ENCODE results near the gene P2RX1.

Gene P2RX1

DNA sequence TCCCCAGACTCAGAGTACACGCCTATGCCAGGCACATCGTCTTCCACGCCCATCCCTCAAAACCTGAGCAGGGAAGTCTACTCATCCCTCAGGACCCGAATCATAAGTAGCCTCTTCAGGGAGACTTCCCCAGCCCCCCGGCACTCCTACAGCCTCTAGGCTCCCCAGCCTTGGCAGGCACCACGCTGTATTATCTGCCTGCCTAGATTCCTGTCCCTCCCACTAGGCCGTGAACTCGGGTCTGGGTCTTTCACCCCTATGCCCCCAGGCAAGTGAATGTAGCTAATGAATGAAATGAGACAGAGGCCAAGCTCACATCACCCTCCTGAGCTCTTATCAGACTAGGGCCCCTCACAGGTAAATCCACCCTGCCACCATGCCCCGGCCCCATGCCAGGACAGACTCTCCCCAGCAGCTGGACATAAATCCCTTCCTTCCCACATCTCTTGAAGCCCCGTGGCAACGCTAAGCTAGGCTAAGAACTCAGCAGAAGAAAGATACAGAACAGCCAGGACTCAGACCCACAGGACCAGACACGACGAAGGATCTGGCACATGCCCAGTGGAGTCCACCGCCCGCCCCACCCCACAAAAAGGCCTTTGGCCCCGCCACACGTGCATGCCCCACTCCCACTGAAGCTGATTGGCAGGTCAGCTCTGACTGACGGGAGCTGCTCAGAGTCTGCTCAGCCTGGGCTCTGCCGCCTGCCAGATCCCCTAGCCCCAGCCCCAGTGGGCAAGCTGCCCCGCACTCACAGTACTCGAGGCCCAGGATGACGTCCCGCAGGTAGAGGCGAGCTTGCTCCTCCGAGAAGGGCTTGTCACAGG, 36.5 kb downstream of the P2RX1 start:
- H3K4me3 ChIP-seq (ENCODE audit: low read length): no peak overlapping the region
- TF ChIP-seq, protein P1, sequence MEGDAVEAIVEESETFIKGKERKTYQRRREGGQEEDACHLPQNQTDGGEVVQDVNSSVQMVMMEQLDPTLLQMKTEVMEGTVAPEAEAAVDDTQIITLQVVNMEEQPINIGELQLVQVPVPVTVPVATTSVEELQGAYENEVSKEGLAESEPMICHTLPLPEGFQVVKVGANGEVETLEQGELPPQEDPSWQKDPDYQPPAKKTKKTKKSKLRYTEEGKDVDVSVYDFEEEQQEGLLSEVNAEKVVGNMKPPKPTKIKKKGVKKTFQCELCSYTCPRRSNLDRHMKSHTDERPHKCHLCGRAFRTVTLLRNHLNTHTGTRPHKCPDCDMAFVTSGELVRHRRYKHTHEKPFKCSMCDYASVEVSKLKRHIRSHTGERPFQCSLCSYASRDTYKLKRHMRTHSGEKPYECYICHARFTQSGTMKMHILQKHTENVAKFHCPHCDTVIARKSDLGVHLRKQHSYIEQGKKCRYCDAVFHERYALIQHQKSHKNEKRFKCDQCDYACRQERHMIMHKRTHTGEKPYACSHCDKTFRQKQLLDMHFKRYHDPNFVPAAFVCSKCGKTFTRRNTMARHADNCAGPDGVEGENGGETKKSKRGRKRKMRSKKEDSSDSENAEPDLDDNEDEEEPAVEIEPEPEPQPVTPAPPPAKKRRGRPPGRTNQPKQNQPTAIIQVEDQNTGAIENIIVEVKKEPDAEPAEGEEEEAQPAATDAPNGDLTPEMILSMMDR (conservative IDR thresholded peaks at IDR 0.05; ENCODE audit: low read length): no peak
- DNase-seq (ENCODE audit: low read depth): no peak

DNA sequence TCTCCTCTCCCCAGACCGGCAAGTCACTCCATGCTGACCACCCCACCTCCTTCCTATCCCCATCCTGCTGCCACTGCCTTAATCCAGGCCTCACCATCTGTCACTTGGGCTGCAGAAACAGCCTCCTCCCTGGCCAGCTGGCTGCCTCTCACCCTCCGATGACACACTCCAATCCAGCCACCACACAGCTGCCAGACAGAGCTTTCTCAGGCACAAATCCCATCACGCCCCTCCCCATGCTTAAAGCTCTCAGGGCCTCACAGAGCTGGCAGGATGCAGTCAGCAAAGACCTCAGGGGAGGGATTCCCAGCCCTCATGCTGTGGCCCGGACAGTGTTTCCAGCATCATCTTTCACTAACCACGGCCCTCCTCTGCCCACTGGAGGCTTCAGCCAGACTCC, 37.1 kb downstream of the P2RX1 start:
- TF ChIP-seq, protein P1 (conservative IDR thresholded peaks at IDR 0.05; ENCODE audit: low read length): peak; percentile 7; the same call in 1 of the 2 replicates
- DNase-seq (ENCODE audit: low read depth): peak; percentile 82

DNA sequence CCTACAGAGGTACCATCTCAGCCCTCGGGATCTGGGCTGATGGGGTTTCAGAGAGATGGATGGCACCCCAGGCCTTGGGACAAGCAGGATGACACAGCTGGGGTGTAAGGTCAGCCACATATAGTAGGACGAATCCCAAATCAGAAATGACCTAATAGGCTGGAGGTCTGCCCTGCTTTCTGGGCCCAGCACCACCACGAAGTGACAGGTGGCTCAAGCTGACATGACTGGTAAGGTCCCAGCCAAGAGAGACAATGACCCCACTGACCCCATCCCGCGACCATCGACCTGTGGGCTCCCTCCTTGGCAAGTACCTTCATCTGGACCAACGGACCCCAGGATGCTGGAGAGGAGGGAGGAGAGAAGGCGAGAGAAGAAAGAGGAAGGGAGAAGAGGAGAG, 39.0 kb downstream of the P2RX1 start:
- H3K4me3 ChIP-seq (ENCODE audit: low read length): no peak overlapping the region
- no peak for DNase-seq (ENCODE audit: low read depth)
- TF ChIP-seq, protein P1 (conservative IDR thresholded peaks at IDR 0.05; ENCODE audit: low read length): no peak

More for the DNA sequence above, 37.1 kb downstream of the P2RX1 start:
- H3K4me3 ChIP-seq (ENCODE audit: low read length): no peak overlapping the region

DNA sequence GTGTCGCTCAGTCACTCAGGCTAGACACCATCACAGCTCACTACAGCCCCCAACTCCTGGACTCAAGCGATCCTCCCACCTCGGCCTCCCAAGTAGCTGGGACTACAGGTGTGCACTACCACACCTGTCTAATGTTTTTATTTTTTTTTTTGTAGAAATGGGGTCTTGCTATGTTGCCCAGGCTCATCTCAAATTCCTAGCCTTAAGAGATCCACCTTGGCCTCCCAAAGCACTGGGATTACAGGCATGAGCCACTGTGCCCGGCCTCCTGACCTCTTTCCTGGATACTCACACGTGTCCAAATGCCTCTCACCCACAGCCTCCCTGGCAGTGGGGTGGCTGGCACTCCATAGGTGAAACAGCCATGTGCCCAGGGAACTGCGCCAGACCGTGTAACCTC, 40.9 kb downstream of the P2RX1 start:
- TF ChIP-seq, protein P1 (conservative IDR thresholded peaks at IDR 0.05; ENCODE audit: low read length): no peak
- H3K4me3 ChIP-seq (ENCODE audit: low read length): no peak overlapping the region
- no peak for DNase-seq (ENCODE audit: low read depth)

DNA sequence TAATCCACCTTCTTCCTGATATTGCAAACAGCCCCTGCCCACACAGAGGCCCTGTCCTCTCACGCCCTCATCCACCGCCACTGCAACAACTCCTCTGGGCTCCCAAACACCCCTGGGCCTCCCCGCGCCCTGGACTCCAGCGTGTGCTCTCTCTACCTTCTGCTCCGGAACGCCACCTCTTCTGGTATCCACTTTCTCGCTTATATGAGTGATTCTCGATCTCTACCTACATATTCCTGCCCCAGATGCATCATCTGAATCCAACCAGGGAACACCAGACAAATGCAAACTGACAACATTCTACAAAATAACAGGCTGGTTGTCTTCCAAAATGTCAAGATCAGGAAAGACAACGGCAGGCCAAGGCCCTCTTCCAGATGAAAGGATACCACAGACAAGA, 42.4 kb downstream of the P2RX1 start:
- no peak for DNase-seq (ENCODE audit: low read depth)
- no peak overlapping the region for H3K4me3 ChIP-seq (ENCODE audit: low read length)
- TF ChIP-seq, protein P1 (conservative IDR thresholded peaks at IDR 0.05; ENCODE audit: low read length): no peak

DNA sequence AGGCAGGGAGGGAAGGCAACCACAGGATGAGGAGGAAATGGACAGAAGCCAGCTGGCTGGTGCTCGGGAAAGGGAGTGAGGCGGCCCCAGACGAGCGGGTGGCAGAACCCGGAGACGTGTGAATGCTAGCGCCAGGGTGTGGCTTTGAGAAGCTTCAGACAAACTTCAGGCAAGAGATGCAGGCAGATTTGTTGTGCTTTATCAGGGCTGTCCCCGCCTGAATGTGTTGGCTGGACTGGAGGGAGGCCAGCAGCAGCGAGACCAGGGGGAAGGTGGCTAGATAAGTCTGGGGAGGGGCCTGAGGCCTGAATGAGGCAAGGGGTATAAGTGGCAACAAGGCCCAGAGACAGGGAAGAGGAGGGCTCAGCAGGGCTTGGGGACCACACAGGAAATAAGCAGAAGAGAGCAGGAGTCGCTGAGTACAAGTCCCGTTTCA, 45.4 kb downstream of the P2RX1 start:
- H3K4me3 ChIP-seq (ENCODE audit: low read length): no peak overlapping the region
- no peak for DNase-seq (ENCODE audit: low read depth)
- TF ChIP-seq, protein P1 (conservative IDR thresholded peaks at IDR 0.05; ENCODE audit: low read length): no peak

DNA sequence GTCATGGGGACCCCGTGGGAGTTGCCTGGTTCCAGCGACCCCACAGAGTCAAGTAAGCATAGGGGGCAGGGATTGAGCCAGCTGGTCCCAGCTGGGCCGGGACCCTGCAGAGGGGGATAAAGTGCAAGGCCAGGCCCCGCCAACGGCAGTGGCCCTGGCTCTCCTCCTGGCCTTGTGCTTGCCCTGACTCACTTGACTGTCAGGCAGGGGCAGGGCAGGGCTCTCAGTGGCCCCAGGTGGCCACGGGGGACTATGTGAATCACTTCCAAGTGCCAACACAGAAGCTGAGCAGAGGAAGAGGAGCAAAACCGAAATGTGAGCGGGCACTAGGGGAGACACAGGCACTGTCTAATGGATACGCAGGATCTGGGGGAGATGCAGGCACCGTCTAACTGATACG, 48.7 kb downstream of the P2RX1 start:
- no peak for DNase-seq (ENCODE audit: low read depth)
- H3K4me3 ChIP-seq (ENCODE audit: low read length): no peak overlapping the region
- TF ChIP-seq, protein P1 (conservative IDR thresholded peaks at IDR 0.05; ENCODE audit: low read length): no peak

Measured in AG10803 (cell line).